Measurements from ENCODE around the gene SMO.

DNA sequence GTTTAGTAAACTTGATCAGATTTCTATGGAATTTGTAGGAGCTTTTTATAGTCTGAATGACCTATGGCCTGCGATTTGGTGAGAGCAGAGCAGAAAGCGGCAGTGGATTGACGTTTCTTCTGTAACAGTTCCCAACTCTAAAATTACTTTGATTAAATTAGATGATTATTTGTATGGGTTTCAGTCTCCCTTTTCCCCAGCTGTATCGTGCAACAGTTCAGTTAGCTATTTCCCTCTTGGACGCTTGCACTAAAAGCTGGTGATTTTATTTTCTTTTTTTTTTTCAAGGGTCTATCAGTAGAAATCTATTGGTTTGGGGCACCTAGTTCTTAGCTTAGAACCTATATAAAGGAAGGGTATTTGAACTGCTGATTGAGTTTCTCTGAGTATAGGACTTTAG is 43.2 kb downstream of the SMO start:
- TF ChIP-seq, protein P1, sequence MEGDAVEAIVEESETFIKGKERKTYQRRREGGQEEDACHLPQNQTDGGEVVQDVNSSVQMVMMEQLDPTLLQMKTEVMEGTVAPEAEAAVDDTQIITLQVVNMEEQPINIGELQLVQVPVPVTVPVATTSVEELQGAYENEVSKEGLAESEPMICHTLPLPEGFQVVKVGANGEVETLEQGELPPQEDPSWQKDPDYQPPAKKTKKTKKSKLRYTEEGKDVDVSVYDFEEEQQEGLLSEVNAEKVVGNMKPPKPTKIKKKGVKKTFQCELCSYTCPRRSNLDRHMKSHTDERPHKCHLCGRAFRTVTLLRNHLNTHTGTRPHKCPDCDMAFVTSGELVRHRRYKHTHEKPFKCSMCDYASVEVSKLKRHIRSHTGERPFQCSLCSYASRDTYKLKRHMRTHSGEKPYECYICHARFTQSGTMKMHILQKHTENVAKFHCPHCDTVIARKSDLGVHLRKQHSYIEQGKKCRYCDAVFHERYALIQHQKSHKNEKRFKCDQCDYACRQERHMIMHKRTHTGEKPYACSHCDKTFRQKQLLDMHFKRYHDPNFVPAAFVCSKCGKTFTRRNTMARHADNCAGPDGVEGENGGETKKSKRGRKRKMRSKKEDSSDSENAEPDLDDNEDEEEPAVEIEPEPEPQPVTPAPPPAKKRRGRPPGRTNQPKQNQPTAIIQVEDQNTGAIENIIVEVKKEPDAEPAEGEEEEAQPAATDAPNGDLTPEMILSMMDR (IDR thresholded peaks at IDR 0.05) = no peak
- no peak for TF ChIP-seq POLR2A (IDR thresholded peaks at IDR 0.05)
- no peak for TF ChIP-seq POLR2AphosphoS5 (IDR thresholded peaks at IDR 0.05; ENCODE audit: insufficient read depth in 1 of 2, low read depth in 1 of 2)

Data from vagina (tissue), 2 donors.